GM21576 (cell line): ENCODE data around the gene NOS1AP.

Source experiments
- ATAC-seq: cut with Tn5 transposase; IDR thresholded peaks from one replicate; pipeline ENCODE4 v1.9.1; 2021; ENCODE audit warnings: mild to moderate bottlenecking, moderate library complexity; ENCODE audit not compliant: unreplicated experiment

The NOS1AP gene

GRCh38 chr1:162240577-162240976 is 171.1 kb downstream of the NOS1AP start:
- no peak for ATAC-seq

GRCh38 chr1:162242804-162243203 is 173.3 kb downstream of the NOS1AP start:
- no peak for ATAC-seq

GRCh38 chr1:162248854-162249535 is 179.5 kb downstream of the NOS1AP start:
- ATAC-seq = no peak

- no peak for ATAC-seq
Observed at GRCh38 chr1:162250004-162250730, 180.7 kb downstream of the NOS1AP start.

GRCh38 chr1:162251102-162251501 is 181.6 kb downstream of the NOS1AP start:
- no peak for ATAC-seq

GRCh38 chr1:162252214-162252613 is 182.7 kb downstream of the NOS1AP start:
- no peak for ATAC-seq

GRCh38 chr1:162253790-162254189 is 184.3 kb downstream of the NOS1AP start:
- ATAC-seq = no peak

- ATAC-seq = no peak
Observed at GRCh38 chr1:162256287-162256686, 186.8 kb downstream of the NOS1AP start.

- no peak for ATAC-seq
Observed at GRCh38 chr1:162258394-162258793, 188.9 kb downstream of the NOS1AP start.

GRCh38 chr1:162259894-162260455 is 190.5 kb downstream of the NOS1AP start:
- ATAC-seq = no peak

- ATAC-seq = no peak
Observed at GRCh38 chr1:162264108-162264507, 194.6 kb downstream of the NOS1AP start.

- no peak for ATAC-seq
Observed at GRCh38 chr1:162265983-162266382, 196.5 kb downstream of the NOS1AP start.

- ATAC-seq = no peak
Observed at GRCh38 chr1:162270016-162270770, 200.7 kb downstream of the NOS1AP start.

GRCh38 chr1:162271972-162272371 is 202.5 kb downstream of the NOS1AP start:
- no peak for ATAC-seq

- ATAC-seq = no peak
Observed at GRCh38 chr1:162272419-162272818, 202.9 kb downstream of the NOS1AP start.

- no peak for ATAC-seq
Observed at GRCh38 chr1:162275622-162276175, 206.2 kb downstream of the NOS1AP start.

- no peak for ATAC-seq
Observed at GRCh38 chr1:162276493-162276892, 207.0 kb downstream of the NOS1AP start.

GRCh38 chr1:162279136-162279498 is 209.6 kb downstream of the NOS1AP start:
- no peak for ATAC-seq

- no peak for ATAC-seq
Observed at GRCh38 chr1:162281426-162281825, 211.9 kb downstream of the NOS1AP start.

- no peak for ATAC-seq
Observed at GRCh38 chr1:162283657-162284056, 214.2 kb downstream of the NOS1AP start.
